Ovary (tissue), 3 donors: Measurements from ENCODE around the gene NDNF.

Experiments
- EP300 ChIP-seq: sonication (generic); formaldehyde crosslinking; IDR thresholded peaks from one replicate; pipeline ENCODE4 v1.6.1; 2017; ENCODE audit warnings: antibody characterized with exemption
- TF ChIP-seq, protein P1 (sequence below), 3 donors: fragments of 450-650 bp in 2 of 3; fragments of 200-600 bp in 1 of 3; IDR thresholded peaks; one replicate each; pipeline versions ENCODE4 v1.5.1 to v1.8.0; 2016 to 2022; ENCODE audit warnings: antibody characterized with exemption in 3 of 3, mild to moderate bottlenecking in 1 of 3
- donor health status: DM: no; HTN: no; CAD: no.

- TF ChIP-seq, protein P1, sequence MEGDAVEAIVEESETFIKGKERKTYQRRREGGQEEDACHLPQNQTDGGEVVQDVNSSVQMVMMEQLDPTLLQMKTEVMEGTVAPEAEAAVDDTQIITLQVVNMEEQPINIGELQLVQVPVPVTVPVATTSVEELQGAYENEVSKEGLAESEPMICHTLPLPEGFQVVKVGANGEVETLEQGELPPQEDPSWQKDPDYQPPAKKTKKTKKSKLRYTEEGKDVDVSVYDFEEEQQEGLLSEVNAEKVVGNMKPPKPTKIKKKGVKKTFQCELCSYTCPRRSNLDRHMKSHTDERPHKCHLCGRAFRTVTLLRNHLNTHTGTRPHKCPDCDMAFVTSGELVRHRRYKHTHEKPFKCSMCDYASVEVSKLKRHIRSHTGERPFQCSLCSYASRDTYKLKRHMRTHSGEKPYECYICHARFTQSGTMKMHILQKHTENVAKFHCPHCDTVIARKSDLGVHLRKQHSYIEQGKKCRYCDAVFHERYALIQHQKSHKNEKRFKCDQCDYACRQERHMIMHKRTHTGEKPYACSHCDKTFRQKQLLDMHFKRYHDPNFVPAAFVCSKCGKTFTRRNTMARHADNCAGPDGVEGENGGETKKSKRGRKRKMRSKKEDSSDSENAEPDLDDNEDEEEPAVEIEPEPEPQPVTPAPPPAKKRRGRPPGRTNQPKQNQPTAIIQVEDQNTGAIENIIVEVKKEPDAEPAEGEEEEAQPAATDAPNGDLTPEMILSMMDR (IDR thresholded peaks at IDR 0.05) = no peak
- TF ChIP-seq EP300 = no peak
Measured at GRCh38 chr4:121119715-121120114, 47.4 kb upstream of the NDNF start.
